ENCODE measurements around the gene ADAMTSL2.

GRCh38 chr9:133591985-133592384 is 57.5 kb downstream of the ADAMTSL2 start:
- no peak for TF ChIP-seq POLR2A (IDR thresholded peaks at IDR 0.05)
- TF ChIP-seq, protein P1, sequence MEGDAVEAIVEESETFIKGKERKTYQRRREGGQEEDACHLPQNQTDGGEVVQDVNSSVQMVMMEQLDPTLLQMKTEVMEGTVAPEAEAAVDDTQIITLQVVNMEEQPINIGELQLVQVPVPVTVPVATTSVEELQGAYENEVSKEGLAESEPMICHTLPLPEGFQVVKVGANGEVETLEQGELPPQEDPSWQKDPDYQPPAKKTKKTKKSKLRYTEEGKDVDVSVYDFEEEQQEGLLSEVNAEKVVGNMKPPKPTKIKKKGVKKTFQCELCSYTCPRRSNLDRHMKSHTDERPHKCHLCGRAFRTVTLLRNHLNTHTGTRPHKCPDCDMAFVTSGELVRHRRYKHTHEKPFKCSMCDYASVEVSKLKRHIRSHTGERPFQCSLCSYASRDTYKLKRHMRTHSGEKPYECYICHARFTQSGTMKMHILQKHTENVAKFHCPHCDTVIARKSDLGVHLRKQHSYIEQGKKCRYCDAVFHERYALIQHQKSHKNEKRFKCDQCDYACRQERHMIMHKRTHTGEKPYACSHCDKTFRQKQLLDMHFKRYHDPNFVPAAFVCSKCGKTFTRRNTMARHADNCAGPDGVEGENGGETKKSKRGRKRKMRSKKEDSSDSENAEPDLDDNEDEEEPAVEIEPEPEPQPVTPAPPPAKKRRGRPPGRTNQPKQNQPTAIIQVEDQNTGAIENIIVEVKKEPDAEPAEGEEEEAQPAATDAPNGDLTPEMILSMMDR (IDR thresholded peaks at IDR 0.05): no peak
- no peak for TF ChIP-seq EP300 (IDR thresholded peaks at IDR 0.05)

Data from tibial nerve (tissue), 4 donors.